Osteoblast (primary cell): ENCODE data around the gene KRTAP6-3. TPM values are rescaled to one million over a fixed set of nuclear protein-coding genes. Genes with fewer than 3 reads are reported as not detected.

Experiments
- DNase-seq: peaks from one replicate; pipeline ENCODE4 v3.0.0; 2011; ENCODE audit warnings: low spot score, mixed read lengths; ENCODE audit not compliant: insufficient read length; ENCODE audit errors: missing footprints
- H2AFZ ChIP-seq: 2 replicates; pipeline ENCODE4 v1.6.0; 2011; ENCODE audit warnings: mild to moderate bottlenecking, low read length
- H3K27ac ChIP-seq: 2 replicates; pipeline ENCODE4 v1.5.1; 2011; ENCODE audit warnings: mild to moderate bottlenecking, low read depth, low read length, moderate library complexity
- H3K27me3 ChIP-seq: 2 replicates; pipeline ENCODE4 v1.6.0; 2012; ENCODE audit warnings: mild to moderate bottlenecking, control low read depth, inconsistent platforms, low read length, moderate library complexity; ENCODE audit not compliant: insufficient read depth
- H3K36me3 ChIP-seq: 2 replicates; pipeline ENCODE4 v1.5.1; 2011; ENCODE audit warnings: mild to moderate bottlenecking, low read length, control low read depth, moderate library complexity; ENCODE audit not compliant: insufficient read depth
- H3K4me1 ChIP-seq: 2 replicates; pipeline ENCODE4 v1.5.1; 2011; ENCODE audit warnings: mild to moderate bottlenecking, low read length, control low read depth, moderate library complexity; ENCODE audit not compliant: insufficient read depth
- H3K4me2 ChIP-seq: 2 replicates; pipeline ENCODE4 v1.6.0; 2011; ENCODE audit warnings: mild to moderate bottlenecking, low read length; ENCODE audit not compliant: insufficient read depth
- H3K4me3 ChIP-seq: fragments of 200-600 bp; sonication (generic); 3 replicates; pipeline ENCODE4 v1.5.1; 2012; ENCODE audit warnings: mild to moderate bottlenecking, low read length, inconsistent platforms; ENCODE audit not compliant: insufficient read depth
- H3K79me2 ChIP-seq: 2 replicates; pipeline ENCODE4 v1.6.0; 2012; ENCODE audit warnings: mild to moderate bottlenecking, low read length, control low read depth, inconsistent platforms; ENCODE audit not compliant: insufficient read depth
- H3K9me3 ChIP-seq: 2 replicates; pipeline ENCODE4 v1.5.1; 2011; ENCODE audit warnings: low read depth, low read length, control low read depth
- H4K20me1 ChIP-seq: 2 replicates; pipeline ENCODE4 v1.6.0; 2012; ENCODE audit warnings: mild to moderate bottlenecking, low read length, control low read depth; ENCODE audit not compliant: insufficient read depth
- CTCF ChIP-seq: IDR thresholded peaks from 2 replicates; pipeline ENCODE4 v1.5.1; 2011; ENCODE audit warnings: mild to moderate bottlenecking, low read depth, low read length, moderate library complexity; ENCODE audit errors: extremely low read depth
- total RNA-seq: library from RNA; depleted of rRNA; stranded (reverse); fragments of >200 nt; gene quantifications from 2 replicates; pipeline ENCODE4 v1.2.3, GENCODE V29; 2012

Gene KRTAP6-3
- total RNA-seq, 1 donor, result not detected

GRCh38 chr21:30561957-30562356 is 30.3 kb upstream of the KRTAP6-3 start:
- H2AFZ ChIP-seq, result no peak overlapping the region
- H3K27me3 ChIP-seq, result no peaks in the 10 kb centered on the region
- no peak overlapping the region for H3K4me3 ChIP-seq
- H3K9me3 ChIP-seq, result no peaks in the 10 kb centered on the region
- H3K79me2 ChIP-seq, result no peaks in the 10 kb centered on the region
- no peaks in the 10 kb centered on the region for H4K20me1 ChIP-seq
- DNase-seq, result no peak
- no peak for TF ChIP-seq CTCF
- H3K4me2 ChIP-seq, result no peak overlapping the region
- no peak overlapping the region for H3K27ac ChIP-seq
- no peaks in the 10 kb centered on the region for H3K4me1 ChIP-seq
- no peaks in the 10 kb centered on the region for H3K36me3 ChIP-seq

- Histone ChIP-seq H3K9me3 (no peaks in the 10 kb centered on the region), H3K79me2 (no peaks in the 10 kb centered on the region), H3K4me3 (no peak overlapping the region), H2AFZ (no peak overlapping the region), H3K36me3 (no peaks in the 10 kb centered on the region), H3K27ac (no peak overlapping the region), H3K27me3 (no peaks in the 10 kb centered on the region), H3K4me2 (no peak overlapping the region), H3K4me1 (no peaks in the 10 kb centered on the region), H4K20me1 (no peaks in the 10 kb centered on the region)
- DNase-seq, result no peak
- no peak for TF ChIP-seq CTCF
Measured at GRCh38 chr21:30563072-30563471, 29.2 kb upstream of the KRTAP6-3 start.

- Histone ChIP-seq H3K79me2 (no peaks in the 10 kb centered on the region), H3K4me1 (no peaks in the 10 kb centered on the region), H2AFZ (no peak overlapping the region), H3K27me3 (no peaks in the 10 kb centered on the region), H3K36me3 (no peaks in the 10 kb centered on the region), H3K9me3 (no peaks in the 10 kb centered on the region), H4K20me1 (no peaks in the 10 kb centered on the region), H3K4me2 (no peak overlapping the region), H3K27ac (no peak overlapping the region), H3K4me3 (no peak overlapping the region)
- no peak for TF ChIP-seq CTCF
- no peak for DNase-seq
Measured at GRCh38 chr21:30563630-30564029, 28.6 kb upstream of the KRTAP6-3 start.

- H3K27ac ChIP-seq, result no peak overlapping the region
- H3K4me1 ChIP-seq, result no peaks in the 10 kb centered on the region
- H3K4me2 ChIP-seq, result no peak overlapping the region
- no peak for DNase-seq
- TF ChIP-seq CTCF, result no peak
- no peaks in the 10 kb centered on the region for H3K9me3 ChIP-seq
- no peaks in the 10 kb centered on the region for H4K20me1 ChIP-seq
- no peaks in the 10 kb centered on the region for H3K36me3 ChIP-seq
- H3K27me3 ChIP-seq, result no peaks in the 10 kb centered on the region
- H3K4me3 ChIP-seq, result no peak overlapping the region
- H3K79me2 ChIP-seq, result no peaks in the 10 kb centered on the region
- no peak overlapping the region for H2AFZ ChIP-seq
Measured at GRCh38 chr21:30567617-30568016, 24.6 kb upstream of the KRTAP6-3 start.
